CD4-positive, alpha-beta T cell treated with Interleukin-4 for 1 hour (primary cell): Measurements from ENCODE around the gene UVSSA.
"Not testable (repeated sequence)": the region's sequence is repeated elsewhere in the genome, so short reads cannot be mapped to it uniquely, and the experiment has no call there.

Experiments
- DNase-seq, 2 donors: peaks; one replicate each; pipeline ENCODE4 v3.0.0-alpha.2; 2020 to 2022

UVSSA gene

DNA sequence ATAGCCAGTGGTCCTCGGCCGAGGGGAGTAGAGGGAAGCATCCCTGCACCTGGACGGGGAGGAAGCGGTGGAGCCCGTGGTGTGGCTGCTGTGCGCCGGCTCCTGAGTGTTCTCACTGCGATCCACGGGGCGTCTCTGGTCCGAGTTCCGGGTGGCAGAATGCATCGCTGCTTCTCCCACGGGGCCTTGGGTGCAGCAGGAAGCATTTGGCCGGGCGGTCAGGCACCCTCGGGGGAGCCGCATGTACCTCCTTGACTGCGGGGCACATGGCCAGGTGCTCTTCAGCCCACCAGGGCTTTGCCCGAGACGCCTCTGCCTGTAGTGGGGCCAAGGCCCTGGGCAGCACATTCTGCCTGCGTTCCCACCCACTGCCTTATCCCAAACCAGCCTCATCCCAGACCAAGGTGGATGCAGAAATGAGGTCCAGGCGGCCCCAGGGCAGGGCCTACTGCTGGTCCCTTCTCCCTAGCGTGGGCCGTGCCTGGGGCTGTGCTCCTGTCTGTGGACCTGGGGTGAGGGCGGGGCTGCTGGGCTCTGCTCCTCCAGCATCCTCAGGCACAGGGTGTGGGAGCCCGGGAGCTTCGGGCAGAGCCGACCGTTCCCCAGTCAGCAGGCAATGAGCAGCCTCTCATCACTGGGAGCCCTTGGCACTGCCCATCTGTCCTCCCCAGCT, 31.7 kb downstream of the UVSSA start:
- DNase-seq = no peak

DNA sequence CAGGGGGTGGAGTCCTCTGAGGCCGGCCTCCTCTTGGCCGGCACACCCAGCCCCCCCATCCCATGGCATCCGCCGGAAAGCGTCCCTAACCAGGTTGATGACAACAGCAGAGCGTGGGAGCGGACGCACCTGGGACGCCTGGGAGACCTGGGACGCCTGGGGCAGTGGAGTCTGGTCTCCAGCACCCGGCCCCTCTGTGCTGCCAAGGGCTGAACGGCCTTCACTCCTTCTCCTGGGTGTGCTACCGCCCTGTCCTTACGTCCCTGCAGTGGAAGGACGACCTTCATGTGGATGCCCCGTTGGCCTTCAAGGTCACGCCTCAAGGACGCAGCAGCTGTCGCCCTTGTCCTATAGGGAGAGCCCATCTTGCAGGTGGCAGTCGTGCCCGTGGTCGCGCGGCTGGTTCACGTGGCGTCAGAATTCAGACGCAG, 32.4 kb downstream of the UVSSA start:
- no peak for DNase-seq

DNA sequence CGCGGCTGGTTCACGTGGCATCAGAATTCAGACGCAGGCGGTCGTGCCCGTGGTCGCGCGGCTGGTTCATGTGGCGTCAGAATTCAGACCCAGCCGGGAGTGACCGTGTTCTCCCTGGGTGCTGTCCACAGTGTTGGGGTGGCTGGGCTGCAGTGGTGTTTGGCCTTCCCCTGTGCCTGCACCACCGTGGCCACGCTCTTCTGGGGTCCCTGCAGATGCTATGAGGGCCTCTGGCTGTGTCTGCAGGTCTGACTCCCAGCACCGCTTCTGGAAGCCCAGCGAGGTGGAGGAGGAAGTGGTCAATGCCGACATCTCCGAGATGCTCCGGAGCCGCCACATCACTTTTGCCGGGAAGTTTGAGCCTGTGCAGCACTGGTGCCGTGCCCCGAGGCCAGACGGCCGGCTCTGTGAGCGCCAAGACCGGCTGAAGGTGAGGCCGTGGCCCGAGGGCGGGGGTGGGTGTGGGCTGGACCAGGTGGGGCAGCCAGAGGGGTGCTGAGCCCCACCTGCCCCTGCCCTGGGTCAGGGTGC, 32.9 kb downstream of the UVSSA start:
- no peak for DNase-seq

DNA sequence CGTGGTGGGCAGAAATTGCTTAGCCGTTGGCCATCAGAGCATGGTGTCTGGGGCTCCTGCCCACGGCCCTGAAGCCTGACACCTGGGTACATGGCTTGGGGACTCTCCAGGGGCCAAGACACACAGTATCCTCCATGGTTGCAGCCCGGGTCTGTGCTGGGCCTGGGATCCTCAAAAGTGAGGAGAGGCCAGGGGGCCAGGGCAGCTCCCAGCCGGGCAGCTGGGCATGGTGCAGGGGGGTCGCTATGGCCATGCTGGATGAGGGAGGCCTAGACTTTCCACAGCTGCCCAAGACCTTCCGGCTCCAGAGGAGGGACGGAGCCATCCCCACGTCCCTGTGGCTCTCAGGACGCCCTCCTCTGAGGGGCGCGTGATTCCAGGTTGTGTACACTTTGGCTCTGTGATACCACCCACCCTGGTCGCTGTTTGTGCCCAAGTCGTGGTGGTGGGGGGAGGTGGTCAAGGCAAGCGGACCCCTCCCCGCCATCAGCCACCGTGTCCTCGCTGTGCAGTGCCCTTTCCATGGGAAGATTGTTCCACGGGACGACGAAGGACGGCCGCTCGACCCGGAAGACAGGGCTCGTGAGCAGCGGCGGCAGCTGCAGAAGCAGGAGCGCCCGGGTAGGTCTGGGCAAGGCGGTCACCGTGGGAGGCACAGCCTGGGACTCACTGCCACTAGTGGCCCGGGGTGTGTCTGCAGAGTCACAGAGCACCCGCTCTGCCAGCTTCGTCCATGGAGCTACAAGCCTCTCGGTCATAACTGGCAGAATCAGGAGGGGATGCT, 33.6 kb downstream of the UVSSA start:
- DNase-seq = no peak

DNA sequence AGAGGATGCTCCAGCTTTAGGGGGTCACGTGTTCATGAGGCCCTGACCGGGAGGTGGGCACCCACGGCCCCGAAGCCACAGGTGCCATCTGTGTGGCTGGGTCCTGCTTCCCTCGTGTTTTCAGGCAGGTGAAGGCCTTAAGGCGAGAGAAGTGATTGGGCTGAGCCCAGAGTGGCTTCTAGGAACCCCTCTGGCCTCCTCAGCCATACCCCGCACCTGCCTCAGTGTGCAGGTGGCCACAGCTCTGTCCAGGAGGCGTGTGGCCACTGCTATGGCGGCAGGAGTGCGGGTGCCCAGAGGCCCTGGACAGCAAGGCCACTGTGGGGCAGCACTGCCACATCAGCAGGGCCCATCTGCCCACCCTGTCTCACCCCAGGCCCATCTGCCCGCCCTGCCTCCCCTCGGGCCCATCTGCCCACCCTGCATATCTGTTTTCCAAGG, 34.2 kb downstream of the UVSSA start:
- DNase-seq = no peak

DNA sequence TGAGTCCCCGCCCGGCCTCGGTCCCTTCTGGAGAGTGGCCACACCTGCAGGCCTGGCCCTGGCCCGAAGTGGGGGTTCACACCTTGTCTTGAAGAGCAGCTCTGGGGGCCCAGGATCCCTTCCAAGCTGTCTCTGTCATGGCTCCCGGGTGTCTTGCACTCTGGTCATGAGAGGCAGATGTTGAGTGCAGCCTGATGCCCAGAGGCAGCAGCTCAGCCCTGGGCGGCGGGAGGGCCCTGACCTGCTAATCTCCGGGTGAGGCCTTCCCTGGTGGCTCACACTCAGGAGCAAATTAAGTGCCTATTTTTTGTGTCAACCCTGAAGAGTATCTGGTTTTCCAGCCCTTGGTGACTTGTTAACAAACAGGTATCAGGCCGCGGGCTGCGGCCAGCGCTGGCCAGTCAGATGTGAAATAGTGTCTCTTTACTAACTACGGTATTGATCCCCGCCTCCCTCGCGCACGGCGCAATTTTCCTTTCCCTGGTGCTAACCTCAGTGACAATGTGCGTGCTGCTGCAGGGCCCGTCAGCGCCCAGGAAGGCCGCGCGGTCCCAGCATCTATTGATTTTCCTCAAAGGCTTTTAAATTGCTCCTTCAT, 35.0 kb downstream of the UVSSA start:
- DNase-seq = no peak

DNA sequence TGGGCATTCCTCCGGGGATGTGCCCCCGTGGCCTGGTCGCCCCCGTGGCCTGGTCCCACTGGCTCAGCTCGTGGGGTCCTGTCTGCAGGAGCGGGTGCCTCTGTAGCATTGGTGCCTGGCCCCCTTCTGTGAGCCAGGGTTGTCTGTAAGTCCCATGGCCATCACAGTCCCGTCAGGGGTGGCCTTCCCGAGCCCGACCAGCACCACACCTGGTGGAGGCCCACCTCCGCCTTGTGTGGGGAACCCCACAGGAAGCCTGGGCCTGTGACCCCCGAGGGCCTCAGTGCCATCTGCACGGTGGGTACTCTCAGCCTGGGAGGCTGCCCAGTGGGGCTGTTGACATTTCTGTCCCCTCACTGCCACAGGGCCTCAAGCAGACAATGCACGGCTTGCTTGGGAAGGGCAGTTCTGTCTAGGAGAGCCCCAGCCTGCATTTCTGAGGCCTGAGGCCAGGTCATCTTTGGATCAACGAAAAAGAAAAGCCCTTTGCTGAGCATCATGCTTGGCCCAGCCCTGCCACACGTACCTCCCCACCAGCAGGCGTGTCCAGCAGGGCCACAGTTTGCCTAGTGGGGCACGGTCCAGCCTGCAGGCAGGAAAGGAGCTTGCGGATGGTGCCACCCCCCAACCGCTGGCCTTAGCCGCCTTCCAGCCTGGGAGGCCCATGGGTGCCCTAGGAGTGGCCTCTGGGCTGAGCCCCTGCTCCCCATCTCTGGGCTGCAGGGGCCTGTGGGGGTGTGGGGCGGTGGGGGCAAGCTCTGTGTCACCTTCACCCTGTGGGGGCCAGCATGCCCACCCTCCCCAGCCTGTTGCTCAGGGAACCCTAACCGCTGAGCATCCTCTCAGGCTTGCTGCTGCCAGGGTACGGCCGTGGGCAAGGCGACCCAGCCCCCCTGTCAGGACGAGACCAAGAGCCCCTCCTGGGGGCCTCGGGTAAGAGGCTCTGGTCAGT, 36.0 kb downstream of the UVSSA start:
- no peak for DNase-seq

DNA sequence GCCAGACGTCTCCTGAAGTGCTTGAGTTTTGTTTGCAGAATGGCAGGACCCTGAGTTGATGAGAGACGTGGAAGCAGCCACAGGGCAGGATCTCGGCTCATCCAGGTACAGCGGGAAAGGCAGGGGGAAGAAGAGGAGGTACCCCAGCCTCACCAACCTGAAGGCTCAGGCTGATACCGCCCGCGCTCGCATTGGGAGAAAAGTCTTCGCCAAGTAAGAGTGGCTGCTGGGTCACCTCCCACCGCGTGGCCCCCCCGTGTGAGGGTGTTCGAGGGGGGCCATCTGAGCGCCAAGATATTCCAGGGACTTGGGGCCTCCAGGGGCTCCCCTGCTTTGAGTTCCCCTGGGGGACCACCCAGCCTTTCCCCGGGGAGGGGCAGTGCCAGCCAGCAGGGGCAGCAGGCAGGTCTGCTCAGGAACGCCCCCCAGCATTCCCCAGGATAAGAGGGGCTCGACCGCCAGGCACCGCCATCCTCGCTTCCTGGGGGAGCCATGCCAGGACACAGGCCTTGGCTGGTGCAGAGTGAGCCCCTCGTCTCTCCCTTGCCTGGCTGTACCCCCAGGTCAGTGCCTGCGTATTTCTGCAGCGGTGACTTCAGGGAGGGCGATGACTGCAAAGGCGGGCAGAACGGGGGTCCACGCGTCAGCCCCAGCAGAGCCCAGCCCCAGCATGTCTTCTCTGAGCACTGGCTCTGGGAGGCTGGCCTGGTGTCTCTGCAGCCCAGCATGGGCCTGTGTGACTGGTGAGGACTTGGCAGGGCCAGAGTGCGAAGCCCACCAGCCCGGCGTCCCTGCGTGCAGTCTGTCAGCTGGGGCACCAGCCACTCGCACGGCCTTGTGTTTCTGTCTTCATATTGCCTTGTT, 37.0 kb downstream of the UVSSA start:
- no peak for DNase-seq

DNA sequence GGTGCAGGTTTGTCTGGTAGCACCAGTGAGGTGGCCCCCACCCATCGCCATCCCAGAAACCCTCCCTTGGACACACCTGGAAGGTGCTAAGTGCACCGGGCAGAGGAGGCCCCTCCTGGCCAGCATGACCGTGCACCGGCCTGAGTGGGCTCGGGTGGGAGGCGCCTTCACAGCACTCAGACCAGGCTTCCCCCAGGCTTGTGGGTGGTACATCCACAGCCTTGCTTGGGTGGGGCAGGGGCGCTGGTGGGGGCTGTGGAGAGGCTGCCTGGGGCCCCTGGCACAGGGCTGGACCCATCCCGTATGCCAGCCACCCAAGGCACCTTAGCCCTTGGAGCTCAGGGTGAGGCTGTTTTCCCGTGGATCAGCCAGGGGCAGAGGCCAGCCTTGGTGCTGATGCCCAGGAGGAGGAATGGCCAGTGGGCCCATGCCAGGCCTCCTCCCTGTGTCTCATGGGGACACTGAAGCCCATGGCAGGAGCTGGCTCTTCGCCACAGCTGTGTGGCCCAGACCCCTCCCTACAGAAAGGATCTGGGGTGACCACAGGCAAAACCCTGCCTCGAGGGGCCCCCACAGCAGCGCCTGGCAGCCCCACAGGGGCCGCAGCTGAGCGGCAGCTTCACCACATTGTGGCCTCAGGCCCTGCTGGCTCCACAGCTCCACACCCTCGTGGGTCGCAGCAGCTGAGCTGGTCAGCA, 37.8 kb downstream of the UVSSA start:
- DNase-seq = no peak

DNA sequence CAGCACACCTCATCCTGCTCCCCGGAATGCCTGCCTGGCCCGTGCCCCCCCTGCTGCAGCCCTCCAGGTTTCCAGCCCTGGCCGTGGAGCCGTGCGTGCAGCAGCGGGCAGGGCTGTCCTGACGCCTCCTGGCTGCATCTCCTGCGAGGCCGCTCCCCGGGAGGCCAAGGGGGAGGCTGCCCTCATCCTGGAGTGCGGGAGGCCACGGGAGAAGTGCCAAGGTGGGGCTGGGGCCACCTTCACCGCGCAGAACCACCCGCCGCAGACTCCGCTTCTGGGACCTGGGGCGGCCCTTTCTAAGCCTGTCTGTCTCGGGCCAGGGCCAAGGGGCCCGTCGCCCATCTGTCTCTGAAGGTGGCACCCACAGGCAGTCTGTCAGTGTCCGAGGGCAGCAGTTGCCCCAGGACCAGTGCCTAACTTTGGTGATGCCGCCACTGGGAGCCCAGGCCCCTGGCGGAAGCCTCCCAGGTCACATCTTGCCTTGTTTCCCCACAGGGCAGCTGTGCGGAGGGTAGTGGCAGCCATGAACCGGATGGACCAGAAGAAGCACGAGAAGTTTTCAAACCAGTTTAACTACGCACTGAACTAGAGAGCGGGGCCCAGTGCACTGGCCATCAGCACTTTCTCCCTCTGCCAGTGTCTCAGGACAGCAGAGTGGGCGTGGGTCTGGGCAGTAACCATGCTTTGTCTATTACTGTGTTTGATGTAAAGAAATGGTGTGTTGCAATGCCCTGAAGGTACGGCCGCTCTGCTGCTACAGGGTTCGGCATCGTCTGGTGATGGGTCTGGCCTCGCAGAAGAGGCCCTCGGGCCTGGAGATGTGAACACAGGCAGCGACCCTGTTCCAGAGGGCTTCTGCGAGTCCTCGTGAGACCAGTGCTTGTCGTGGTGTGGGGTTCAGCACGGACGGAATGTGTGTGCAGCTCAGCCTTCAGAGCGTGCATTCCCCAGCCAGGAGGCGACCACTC, 38.6 kb downstream of the UVSSA start:
- DNase-seq = no peak

DNA sequence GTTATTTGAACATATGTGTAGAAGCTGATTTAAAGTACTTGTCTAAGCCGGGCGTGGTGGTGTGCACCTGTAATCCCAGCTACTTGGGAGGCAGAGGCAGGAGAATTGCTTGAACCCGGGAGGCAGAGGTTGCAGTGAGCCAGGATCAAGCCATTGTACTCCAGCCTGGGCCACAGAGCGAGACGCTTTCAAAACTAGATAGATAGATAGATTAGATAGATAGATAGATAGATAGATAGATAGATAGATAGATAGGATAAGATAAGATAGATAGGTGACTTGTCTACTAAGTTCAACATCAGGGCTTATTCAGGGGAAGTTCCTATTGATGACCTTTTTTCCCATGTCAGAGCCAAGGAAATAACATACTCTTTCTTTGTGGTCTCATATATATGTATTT, 46.4 kb downstream of the UVSSA start:
- DNase-seq = not testable (repeated sequence)

DNA sequence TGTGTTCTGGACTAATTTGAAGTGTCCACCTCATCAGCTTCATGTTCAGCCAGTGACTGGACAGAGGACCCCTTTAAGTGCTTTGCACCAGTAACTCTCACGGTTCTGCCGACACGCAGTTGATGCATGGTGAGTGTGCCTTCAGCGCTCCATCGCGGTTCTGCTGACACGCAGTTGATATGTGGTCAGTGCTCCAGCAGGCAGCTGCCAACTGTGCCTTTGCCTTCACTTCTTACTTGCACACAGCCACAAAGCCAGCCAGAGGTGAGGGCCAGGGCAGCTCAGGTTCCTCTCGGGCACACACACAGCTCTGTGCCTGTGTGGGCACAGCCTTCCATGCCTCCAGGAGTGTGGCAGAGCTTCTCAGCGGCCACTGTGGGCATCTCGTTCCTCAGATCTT, 46.9 kb downstream of the UVSSA start:
- DNase-seq = no peak

DNA sequence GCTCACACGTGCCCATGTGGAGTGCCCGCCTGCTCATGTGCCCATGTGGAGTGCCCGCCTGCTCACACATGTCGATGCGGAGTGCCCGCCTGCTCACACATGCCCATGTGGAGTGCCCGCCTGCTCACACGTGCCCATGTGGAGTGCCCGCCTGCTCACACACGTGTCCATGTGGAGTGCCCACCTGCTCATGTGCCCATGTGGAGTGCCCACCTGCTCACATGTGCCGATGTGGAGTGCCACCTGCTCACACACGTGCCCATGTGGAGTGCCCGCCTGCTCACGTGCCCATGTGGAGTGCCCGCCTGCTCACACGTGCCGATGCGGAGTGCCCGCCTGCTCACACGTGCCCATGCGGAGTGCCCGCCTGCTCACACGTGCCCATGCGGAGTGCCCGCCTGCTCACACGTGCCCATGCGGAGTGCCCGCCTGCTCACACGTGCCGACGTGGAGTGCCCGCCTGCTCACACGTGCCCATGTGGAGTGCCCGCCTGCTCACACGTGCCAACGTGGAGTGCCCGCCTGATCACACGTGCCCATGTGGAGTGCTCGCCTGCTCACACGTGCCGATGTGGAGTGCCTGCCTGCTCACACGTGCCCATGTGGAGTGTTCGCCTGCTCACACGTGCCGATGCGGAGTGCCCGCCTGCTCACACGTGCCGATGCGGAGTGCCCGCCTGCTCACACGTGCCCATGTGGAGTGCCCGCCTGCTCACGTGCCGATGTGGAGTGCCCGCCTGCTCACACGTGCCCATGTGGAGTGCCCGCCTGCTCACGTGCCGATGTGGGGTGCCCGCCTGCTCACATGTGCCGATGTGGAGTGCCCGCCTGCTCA, 47.8 kb downstream of the UVSSA start:
- not testable (repeated sequence) for DNase-seq

DNA sequence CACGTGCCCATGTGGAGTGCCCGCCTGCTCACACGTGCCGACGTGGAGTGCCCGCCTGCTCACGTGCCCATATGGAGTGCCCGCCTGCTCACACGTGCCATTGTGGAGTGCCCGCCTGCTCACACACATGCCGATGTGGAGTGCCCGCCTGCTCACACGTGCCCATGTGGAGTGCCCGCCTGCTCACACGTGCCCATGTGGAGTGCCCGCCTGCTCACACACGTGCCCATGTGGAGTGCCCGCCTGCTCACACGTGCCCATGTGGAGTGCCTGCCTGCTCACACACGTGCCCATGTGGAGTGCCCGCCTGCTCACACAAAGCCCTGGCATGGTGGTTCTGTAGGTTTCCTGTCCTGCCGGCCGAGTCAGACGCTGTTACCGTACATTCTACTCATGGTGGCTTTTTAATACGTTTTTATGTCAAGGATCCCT, 48.4 kb downstream of the UVSSA start:
- DNase-seq = not testable (repeated sequence)

DNA sequence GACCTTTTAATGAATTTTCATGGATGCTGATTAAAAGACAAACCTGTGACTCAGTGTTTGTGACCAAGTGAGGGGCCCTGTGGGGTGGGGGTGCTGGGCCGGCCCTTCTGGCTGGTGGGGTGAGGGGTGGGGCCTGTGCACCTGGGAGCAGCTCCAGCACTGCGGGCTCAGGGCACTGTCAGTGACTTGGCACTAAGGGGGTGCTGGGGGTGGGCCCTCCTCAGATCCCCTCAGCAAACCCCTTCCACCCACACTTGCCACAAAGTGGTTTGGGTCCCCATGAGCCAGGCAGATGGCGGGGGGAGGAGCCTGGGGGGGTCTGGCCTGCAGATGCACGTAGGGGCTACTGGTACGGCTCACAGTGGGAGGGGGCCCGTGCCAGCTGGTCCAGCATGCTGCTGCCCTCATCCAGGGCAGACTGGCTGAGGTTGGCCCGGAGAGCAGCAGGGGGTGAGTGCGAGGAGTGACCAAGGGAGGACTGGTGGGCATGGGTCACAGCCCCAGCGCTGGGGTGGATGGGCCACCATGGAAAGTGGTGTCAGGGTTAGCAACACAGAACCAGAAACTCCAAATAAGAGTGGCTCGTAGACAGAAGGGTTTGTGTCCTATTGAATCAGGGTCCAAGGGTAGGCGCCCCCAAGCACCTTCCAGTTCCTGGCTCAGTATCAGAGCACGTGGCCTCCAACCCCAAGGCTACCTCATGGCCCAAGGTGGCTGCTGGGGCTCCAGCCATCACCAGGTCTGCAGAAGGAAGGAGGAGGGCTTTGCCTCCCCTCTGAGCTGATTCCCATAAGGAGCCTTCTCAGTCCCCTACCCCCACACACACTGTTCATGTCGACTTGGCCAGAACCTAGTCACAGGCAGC, 49.2 kb downstream of the UVSSA start:
- DNase-seq = no peak

DNA sequence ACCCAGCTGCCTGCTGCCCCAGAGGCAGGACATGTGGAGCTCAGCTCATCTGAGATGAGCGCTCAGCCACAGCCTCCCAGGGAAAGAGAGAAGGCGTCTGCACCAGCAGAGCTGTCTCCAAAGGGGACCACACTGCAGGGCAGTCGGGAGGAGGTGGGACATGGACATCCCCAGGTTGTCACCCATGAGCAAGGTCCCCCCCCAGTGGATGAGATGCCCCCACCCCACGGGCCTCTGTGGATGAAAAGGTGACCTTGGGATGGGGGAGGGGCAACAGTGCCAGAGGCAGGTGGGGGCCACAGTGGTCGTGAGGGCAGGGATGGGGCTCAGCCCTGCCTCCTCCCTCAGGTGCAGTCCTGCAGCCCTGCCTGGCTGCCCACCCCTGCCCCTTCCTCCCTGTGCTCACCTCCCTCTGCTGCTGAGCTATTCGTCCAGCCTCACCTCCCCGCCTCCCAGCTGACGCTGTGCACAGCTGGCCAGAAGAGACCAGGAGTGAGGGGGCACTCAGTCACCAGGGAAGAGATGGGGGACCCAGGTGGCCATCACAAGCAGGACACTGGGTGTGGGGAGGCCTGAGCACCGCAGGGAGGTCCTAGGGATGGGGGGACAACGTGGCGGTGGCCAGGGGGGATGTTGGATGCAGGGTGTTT, 49.9 kb downstream of the UVSSA start:
- DNase-seq = no peak
